GM18511 (cell line): ENCODE data around the gene IFNL3.
"Not testable (repeated sequence)": the region's sequence is repeated elsewhere in the genome, so short reads cannot be mapped to it uniquely, and the experiment has no call there.

Source experiments
- ATAC-seq: cut with Tn5 transposase; IDR thresholded peaks from one replicate; pipeline ENCODE4 v1.9.1; 2021; ENCODE audit warnings: mild to moderate bottlenecking, moderate library complexity; ENCODE audit not compliant: unreplicated experiment

Gene IFNL3

DNA sequence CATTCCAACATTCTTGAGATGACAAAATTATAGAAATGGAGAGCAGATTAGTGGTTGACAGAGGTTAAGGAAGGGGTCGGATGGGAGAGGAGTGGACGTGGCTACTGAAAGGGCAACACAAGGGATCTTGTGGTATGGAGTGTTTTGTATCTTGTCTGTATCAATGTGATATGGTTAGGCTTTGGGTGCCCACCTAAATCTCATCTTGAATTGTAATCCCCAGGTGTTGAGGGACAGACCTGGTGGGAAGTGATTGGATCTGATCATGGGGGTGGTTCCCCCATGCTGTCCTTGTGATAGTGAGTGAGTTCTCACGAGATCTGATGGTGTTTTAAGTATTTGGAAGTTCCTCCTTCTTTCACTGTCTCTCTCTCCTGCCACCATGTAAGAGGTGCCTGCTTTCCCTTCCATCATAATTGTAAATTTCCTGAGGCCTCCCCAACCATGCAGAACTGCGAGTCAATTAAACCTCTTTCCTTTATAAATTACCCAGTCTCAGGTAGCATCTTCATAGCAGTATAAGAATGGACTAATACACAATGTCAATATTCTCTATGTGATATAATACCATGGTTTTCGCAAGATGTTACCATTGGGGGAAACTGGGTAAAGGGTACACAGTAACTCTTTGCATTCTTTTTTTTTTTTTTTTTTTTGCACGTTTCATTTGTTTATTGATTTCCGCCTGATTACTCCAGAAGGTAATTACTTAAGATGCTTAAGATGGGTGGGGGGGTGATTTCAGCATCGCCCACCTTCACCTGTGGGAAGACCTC lies 8.8 kb upstream of the IFNL3 start:
- no peak for ATAC-seq

DNA sequence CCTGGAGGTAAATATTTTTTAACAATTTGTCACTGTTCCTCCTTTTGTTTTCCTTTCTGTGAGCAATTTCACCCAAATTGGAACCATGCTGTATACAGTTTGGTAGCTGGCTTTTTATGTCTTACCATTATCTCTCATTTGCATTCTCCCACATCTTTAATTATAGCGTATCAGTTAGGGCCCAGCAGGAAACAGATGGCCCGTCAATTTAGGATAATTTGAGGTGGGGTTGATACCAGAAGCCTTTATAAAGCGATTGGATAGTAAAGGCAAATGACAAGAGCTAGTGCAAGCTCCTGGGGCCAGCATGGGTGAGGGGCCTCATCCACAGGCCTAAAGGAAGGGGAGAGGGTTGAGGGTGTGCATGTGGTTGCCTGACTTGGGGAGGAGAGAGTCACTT lies 7.7 kb upstream of the IFNL3 start:
- no peak for ATAC-seq

DNA sequence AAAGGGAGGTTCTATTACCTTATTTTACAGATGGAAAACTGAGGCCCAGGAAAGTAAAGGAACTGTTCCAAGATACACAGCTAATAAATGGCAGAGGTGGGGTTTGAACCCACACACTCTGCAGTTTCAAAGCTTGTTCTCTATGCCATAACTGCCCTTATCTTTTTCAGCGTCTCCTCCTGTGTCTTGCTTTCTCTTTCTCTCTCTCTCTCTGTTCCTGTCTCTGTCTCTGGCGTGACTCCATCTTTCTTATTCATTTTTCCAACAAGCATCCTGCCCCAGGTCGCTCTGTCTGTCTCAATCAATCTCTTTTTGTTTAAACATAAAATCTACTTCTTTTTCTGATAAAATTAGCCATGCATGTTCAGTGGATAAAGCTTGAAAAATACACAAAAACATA lies 7.0 kb upstream of the IFNL3 start:
- no peak for ATAC-seq

DNA sequence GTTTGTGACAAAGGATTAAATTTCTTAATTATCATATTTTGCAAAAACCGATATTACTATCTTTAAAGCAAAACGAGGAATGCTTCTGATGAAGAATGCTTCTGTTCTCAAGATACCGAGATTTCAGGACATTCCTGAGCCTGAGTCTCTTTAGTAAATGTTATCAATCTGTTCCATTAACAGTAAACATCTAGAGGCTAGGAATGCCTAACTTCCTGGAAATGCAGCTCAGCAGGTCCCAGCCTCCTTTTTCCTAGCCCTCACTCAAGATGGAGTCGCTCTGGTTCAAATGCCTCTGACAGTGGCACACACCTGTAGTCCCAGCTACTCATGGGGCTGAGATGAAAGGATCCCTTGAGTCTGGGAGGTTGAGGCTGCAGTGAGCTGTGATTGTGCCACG lies 6.3 kb upstream of the IFNL3 start:
- ATAC-seq, result no peak

DNA sequence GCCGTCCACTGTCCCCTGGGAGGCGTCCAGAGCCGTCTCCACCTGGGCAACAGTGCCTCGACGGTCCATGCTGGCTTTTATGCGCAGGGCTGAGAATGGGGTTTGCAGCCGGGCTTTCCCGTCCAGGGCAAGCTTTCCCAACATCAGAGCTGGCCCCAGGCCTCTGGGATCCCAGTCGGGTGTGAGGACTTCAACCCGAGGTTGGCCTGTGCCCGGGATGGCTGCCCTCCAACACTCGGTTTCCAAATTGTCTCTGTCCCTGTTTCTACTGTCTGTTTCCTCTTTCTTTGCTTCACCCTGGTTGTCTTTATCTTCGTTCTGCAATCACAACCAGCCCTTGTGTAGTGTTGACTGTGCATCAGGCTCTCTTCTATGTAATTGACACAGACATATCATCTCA lies 4.0 kb upstream of the IFNL3 start, which contains the start of gene IFNL4:
Gene IFNL4, minus strand, starts transcription at position 51 of the 400 bp plus-strand sequence.
- ATAC-seq, result no peak

DNA sequence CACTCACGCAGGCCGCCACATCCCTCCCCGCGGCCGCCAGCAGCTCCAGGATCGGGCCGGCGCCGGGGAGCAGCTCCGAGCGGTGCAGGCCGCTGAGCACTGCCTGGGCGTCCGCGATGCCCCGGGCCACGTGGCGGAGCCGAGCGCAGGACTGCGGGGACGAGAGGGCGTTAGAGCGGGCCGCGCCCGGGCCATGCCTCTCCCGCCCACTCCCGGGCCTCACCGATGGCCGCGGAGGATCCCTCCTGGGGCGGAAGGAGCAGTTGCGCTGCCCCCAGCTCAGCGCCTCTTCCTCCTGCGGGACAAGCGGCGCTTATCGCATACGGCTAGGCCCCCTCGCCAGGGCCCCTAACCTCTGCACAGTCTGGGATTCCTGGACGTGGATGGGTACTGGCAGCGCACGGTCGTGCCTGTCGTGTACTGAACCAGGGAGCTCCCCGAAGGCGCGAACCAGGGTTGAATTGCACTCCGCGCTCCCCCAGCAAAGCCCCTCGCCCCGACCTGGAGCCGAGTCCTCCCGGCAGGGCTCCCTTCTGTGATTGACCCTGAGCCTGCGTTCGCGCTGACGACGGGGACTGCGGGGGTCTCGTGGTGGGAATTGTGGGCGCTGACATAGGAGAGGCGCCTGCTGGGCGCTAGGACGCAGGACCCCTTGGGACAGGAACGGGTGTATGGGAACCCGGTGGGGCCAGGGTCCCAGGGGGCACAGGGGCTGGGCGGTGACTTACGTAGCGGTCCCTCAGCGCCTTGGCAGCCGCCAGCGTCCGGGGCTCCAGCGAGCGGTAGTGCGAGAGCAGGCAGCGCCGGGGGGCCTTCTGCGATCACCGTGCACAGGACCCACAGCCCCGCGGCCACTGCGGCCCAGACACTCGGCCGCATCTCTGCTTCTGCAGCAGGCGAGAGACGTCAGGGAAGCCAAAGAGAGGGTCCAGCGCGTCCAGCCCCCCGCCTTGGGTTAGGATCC lies 3.2 kb upstream of the IFNL3 start:
- ATAC-seq, result no peak

- ATAC-seq, result no peak
Observed at GRCh38 chr19:39246951-39247669, 2.3 kb upstream of the IFNL3 start.

DNA sequence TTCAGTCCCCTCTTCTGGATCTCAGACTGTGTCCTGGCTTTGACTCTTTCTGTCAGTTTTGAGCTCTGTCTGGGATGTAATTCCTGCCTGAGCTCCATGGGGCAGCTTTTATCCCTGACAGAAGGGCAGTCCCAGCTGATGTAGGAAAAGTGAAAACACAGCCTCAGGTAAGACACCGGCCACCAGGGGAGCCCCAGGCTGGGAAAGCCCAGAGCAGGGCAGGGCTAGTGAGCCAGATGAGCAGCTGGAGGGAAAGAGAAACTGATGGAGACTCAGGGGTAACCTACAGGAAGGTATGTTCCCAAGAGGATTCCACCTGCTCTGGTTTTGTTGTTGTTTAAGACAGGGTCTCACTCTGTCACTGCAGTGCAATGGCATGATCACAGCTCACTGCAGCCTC lies 360 bp upstream of the IFNL3 start:
- not testable (repeated sequence) for ATAC-seq

- ATAC-seq, result not testable (repeated sequence)
Observed at GRCh38 chr19:39243741-39244140, 1.1 kb downstream of the IFNL3 start.

- no peak for ATAC-seq
Observed at GRCh38 chr19:39240421-39240820, 4.4 kb downstream of the IFNL3 start.

GRCh38 chr19:39238944-39239343 lies 5.9 kb downstream of the IFNL3 start:
- no peak for ATAC-seq

DNA sequence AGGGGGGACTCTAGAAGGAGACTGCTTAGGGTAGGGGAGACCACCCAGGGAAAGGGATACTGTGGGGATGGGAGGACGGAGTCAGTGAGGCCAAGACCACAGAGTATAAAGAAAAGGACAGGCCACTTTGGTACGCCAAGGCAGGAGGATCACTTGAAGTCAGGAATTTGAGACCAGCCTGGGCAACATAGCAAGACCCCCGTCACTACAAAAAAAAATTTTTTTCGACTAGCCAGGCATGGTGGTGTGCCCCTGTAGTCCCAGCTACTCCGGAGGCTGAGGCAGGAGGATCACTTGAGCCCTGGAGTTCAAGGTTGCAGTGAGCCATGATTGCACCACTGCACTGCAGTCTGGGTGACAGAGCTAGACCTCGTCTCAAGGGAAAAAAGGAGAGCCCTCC lies 6.6 kb downstream of the IFNL3 start:
- no peak for ATAC-seq

DNA sequence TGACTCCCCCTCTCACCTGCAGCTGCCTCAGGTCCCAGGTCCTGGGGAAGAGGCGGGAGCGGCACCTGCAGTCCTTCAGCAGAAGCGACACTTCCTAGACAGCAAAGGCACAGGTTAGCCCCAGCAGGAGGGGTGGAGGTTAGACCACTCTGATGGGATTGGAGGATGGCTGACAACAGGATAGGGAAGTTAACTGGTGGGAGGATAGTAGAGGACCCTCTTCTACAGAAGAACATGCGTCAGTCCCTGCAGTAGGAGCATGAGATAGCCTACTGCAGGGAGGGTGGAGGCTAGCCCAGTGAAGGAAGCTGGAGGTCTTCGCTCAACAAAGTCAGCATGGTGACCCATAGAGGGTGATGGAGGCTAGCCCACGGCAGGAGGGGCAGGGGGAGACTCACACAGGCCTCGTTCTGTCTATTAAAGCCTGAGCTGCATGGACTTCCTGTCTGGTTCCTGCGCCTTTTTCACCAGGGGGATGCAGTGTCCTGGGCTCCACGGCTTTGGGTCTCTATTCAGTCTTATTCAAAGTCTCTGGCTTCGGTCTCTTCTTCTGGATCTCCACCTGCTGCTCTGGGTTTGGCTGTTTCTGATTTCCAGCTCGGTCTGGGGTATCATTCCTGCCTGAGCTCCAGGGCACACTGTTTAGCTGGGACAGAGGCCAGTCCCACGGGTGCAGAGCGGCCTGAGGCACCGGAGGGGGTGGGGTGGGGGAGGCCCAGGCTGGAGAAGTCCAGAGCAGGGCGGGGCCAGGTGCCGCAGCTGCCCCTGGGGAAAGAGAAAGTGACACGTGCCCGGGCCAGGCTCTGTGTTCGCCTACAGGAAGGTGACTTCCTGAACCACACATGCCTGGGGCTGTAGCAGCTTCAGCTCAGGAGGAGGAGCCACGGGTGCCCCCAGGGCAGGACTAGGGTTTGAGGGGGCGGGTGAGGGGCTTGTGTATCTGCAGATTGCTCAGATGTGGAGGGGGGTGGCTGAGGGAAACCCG lies 7.3 kb downstream of the IFNL3 start:
- ATAC-seq, result peak; percentile 75

- no peak for ATAC-seq
Observed at GRCh38 chr19:39236527-39236926, 8.3 kb downstream of the IFNL3 start.

DNA sequence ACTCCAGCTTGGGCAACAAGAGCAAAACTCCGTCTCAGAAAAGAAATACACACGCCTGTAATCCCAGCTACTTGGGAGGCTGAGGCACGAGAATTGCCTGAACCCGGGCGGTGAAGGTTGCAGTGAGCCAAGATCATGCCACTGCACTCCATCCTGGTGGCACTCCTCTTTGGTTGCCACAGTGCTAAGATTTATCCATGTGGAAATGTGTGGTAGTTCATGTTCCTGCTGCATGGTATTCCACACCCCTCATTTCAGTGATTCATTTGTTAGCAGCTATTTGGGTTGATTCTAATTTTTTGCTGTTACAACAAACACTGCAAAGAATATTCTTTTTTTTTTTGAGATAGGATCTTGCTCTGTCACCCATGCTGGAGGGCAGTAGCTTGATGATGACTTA lies 12.1 kb downstream of the IFNL3 start:
- no peak for ATAC-seq

- ATAC-seq, result no peak
Observed at GRCh38 chr19:39230096-39230764, 14.6 kb downstream of the IFNL3 start.

GRCh38 chr19:39224910-39225309 lies 19.9 kb downstream of the IFNL3 start:
- ATAC-seq, result no peak

DNA sequence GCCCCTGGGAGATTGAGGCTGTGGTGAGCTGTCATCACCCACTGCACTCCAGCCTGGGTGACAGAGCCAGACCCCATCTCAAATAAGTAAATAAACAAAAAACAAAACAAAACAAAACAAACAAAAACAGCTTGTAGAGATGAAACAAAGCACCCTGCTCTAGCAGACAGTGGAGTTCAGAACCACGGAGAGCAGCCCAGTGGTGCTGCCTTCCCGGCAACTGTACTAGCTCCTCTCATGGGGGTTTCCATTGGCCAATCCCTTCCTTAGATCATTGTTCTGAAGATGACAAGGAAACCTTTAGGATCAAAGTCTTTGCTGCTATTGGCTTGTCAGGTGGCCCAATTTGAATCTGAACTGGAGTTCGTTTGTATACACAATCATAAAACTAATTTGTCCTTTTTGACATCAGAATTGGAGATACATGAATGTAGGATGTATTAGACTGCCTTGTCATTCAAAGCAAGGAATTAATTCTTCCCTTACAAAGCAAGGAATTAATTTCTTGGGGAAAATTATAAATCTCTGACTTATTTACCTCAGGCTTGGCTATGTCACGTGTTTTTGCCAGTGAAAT lies 21.0 kb downstream of the IFNL3 start:
- ATAC-seq, result no peak

DNA sequence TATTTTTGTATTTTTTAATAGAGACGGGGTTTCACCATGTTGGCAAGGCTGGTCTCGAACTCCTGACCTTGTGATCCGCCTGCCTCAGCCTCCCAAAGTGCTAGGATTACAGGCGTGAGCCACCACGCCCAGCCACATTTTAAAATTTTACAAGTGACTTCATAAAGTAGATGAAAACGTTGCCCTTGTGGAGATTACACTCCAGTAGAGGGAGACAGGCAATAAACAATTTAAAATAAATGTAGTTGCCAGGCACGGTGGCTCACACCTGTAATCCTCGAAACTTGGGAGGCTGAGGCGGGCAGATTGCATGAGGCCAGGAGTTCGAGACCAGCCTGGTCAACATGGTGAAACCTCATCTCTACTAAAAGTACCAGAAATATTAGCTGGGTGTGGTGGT lies 25.7 kb downstream of the IFNL3 start:
- ATAC-seq, result not testable (repeated sequence)
